GM12873 (cell line): Measurements from ENCODE around the gene KLF7.

Experiments
- CTCF ChIP-seq: IDR thresholded peaks from 2 replicates; pipeline ENCODE4 v1.5.1; 2012; ENCODE audit warnings: low read depth, mild to moderate bottlenecking, moderate library complexity, low read length, control low read depth; ENCODE audit not compliant: insufficient read depth; ENCODE audit errors: missing control alignments

KLF7 gene

GRCh38 chr2:207201416-207201815 is 35.7 kb upstream of the KLF7 start:
- TF ChIP-seq CTCF = no peak

- no peak for TF ChIP-seq CTCF
Measured at GRCh38 chr2:207200136-207200535, 34.4 kb upstream of the KLF7 start.

GRCh38 chr2:207194028-207194427 is 28.3 kb upstream of the KLF7 start:
- no peak for TF ChIP-seq CTCF

- TF ChIP-seq CTCF = no peak
Measured at GRCh38 chr2:207188626-207189419, 23.1 kb upstream of the KLF7 start.

- TF ChIP-seq CTCF = no peak
Measured at GRCh38 chr2:207185372-207185771, 19.6 kb upstream of the KLF7 start.

- TF ChIP-seq CTCF = no peak
Measured at GRCh38 chr2:207184768-207185167, 19.0 kb upstream of the KLF7 start.

GRCh38 chr2:207184348-207184747 is 18.6 kb upstream of the KLF7 start:
- no peak for TF ChIP-seq CTCF
